Body of pancreas (tissue), 4 donors: ENCODE results near the gene ZKSCAN5. TPM values are rescaled to one million over a fixed set of nuclear protein-coding genes. Genes with fewer than 3 reads are reported as not detected.
"Not testable (repeated sequence)": the region's sequence is repeated elsewhere in the genome, so short reads cannot be mapped to it uniquely, and the experiment has no call there.

Source experiments
- ATAC-seq: fragments of 150-250 bp; one replicate; pipeline ENCODE4 v1.9.1; 2016
- DNase-seq, 4 donors: peaks; one replicate each; pipeline ENCODE4 v3.0.0-alpha.2; 2019
- H3K27ac ChIP-seq, 4 donors: fragments of 200-600 bp; sonication (generic); 1 replicate in 3 of 4; 2 replicates in 1 of 4; pipeline versions ENCODE4 v1.5.1 to v1.6.1; 2016 to 2019; ENCODE audit warnings: mild to moderate bottlenecking in 1 of 4, mixed read lengths in 1 of 4, moderate library complexity in 1 of 4
- H3K27me3 ChIP-seq, 2 donors: fragments of 200-600 bp; sonication (generic); one replicate each; pipeline ENCODE4 v1.6.0; 2016; ENCODE audit warnings: mild to moderate bottlenecking in 1 of 2
- H3K36me3 ChIP-seq, 2 donors: fragments of 200-600 bp; sonication (generic); replicated peaks in 1 of 2; 2 replicates each; pipeline ENCODE4 v1.5.1; 2016; ENCODE audit warnings: low read depth in 2 of 2; ENCODE audit not compliant: insufficient read depth in 1 of 2
- H3K4me1 ChIP-seq: fragments of 200-600 bp; sonication (generic); one replicate; pipeline ENCODE4 v1.6.0; 2016
- H3K4me3 ChIP-seq, 2 donors: fragments of 200-600 bp; sonication (generic); 1 replicate in 1 of 2; 2 replicates in 1 of 2; pipeline ENCODE4 v1.5.1; 2016 to 2019
- H3K9me3 ChIP-seq, 3 donors: fragments of 200-600 bp; sonication (generic); 1 replicate in 2 of 3; 2 replicates in 1 of 3; pipeline ENCODE4 v1.5.1; 2016
- CTCF ChIP-seq, 7 experiments: fragments of 450-650 bp in 4 of 7; fragments of 200-600 bp in 3 of 7; sonication (generic) in 3 of 7; IDR thresholded peaks; one replicate each; pipeline ENCODE4 v1.5.1; 2016 to 2019; ENCODE audit warnings: antibody characterized with exemption in 7 of 7
- POLR2A ChIP-seq, 3 donors: fragments of 450-650 bp; IDR thresholded peaks; one replicate each; pipeline ENCODE4 v1.6.1; 2016; ENCODE audit warnings: antibody characterized with exemption in 3 of 3, mild to moderate bottlenecking in 2 of 3
- WGBS, 2 donors: methylation state at CpG; one replicate each; pipeline ENCODE4 v1.1.5; 2017; 5-methylcytosine and 5-hydroxymethylcytosine counted together
- intact Hi-C: fragments of 100-400 bp; cut with DNase I; formaldehyde crosslinking; loops from one replicate; pipeline ENCODE4 v1.15.1; 2023
- total RNA-seq, 2 donors: library from RNA; depleted of rRNA; stranded (reverse); fragments of >200 nt; gene quantifications; one replicate each; pipeline ENCODE4 v1.1.0, GENCODE V29; 2016

The ZKSCAN5 gene
- total RNA-seq, 2 donors from 2014 or later = 3.3 to 4.7 TPM

GRCh38 chr7:99499721-99500636 is 4.5 kb upstream of the ZKSCAN5 start, which contains the start of gene ZNF394:
Gene ZNF394 (minus strand): TSS chr7:99500281. CDS start chr7:99500093, 188 bp downstream.
- Histone ChIP-seq H3K4me1 (peaks cover 34% of the 10 kb centered on the region), H3K4me3 (peak within 1 kb of the TSS; percentile 84 to 92), H3K9me3 (no peaks in the 10 kb centered on the region), H3K27ac (peak within 1 kb of the TSS; percentile 81 to 98 (median 88)), H3K36me3 (no peaks in the 10 kb centered on the region), H3K27me3 (no peaks in the 10 kb centered on the region)
- intact Hi-C loops = no loop called here
- DNase-seq (peak; percentile 84 to 89 (median 88)), ATAC-seq (peak; percentile 47)
- TF ChIP-seq CTCF (IDR thresholded peaks at IDR 0.05) = peak in 1 of 7 experiments; percentile 1
- peak; percentile 42 to 86 (median 86) for TF ChIP-seq POLR2A (IDR thresholded peaks at IDR 0.05)
- 0 to 1% methylated on average over 56 to 67 of the region's 68 CpGs for WGBS, 2 donors

GRCh38 chr7:99500637-99501009 is 3.8 kb upstream of the ZKSCAN5 start:
- H3K4me3 ChIP-seq = peak overlapping the region; percentile 84 to 92
- ATAC-seq (no peak), DNase-seq (no peak)
- TF ChIP-seq POLR2A (IDR thresholded peaks at IDR 0.05) (no peak), CTCF (IDR thresholded peaks at IDR 0.05) (no peak)
- 39 to 48% methylated on average over 16 of the region's 16 CpGs for WGBS, 2 donors
- no peaks in the 10 kb centered on the region for H3K27me3 ChIP-seq
- H3K4me1 ChIP-seq = peaks cover 38% of the 10 kb centered on the region
- no peaks in the 10 kb centered on the region for H3K36me3 ChIP-seq
- no peaks in the 10 kb centered on the region for H3K9me3 ChIP-seq
- peak overlapping the region; percentile 81 to 98 (median 88) for H3K27ac ChIP-seq
- intact Hi-C loops = no loop called here

GRCh38 chr7:99501236-99501635 is 3.2 kb upstream of the ZKSCAN5 start:
- H3K4me3 ChIP-seq, H3K27ac ChIP-seq, H3K9me3 ChIP-seq, intact Hi-C loops, H3K36me3 ChIP-seq, DNase-seq, H3K27me3 ChIP-seq, ATAC-seq: not testable (repeated sequence)
- 89 to 93% methylated on average over 12 of the region's 12 CpGs for WGBS, 2 donors
- peaks cover 44% of the 10 kb centered on the region for H3K4me1 ChIP-seq

- TF ChIP-seq CTCF (IDR thresholded peaks at IDR 0.05) = no peak
- no peak for TF ChIP-seq POLR2A (IDR thresholded peaks at IDR 0.05)
- DNase-seq = no peak
- WGBS, 2 donors = 8 to 13% methylated on average over 5 to 19 of the region's 19 CpGs
- H3K4me1 ChIP-seq = peaks cover 35% of the 10 kb centered on the region
- no peak for ATAC-seq
- H3K9me3 ChIP-seq = no peaks in the 10 kb centered on the region
- H3K36me3 ChIP-seq = no peaks in the 10 kb centered on the region
- no peaks in the 10 kb centered on the region for H3K27me3 ChIP-seq
- peak overlapping the region; percentile 85 to 98 (median 92) for H3K27ac ChIP-seq
- intact Hi-C loops = no loop called here
- H3K4me3 ChIP-seq = peak overlapping the region; percentile 95 to 97
Observed at GRCh38 chr7:99504281-99504602, 220 bp upstream of the ZKSCAN5 start.

- Histone ChIP-seq H3K27ac (peak overlapping the region in 3 of 4 donors; percentile 85 to 98 (median 92)), H3K4me1 (peaks cover 34% of the 10 kb centered on the region), H3K27me3 (no peaks in the 10 kb centered on the region), H3K36me3 (no peaks in the 10 kb centered on the region), H3K4me3 (peak overlapping the region; percentile 95 to 97), H3K9me3 (no peaks in the 10 kb centered on the region)
- intact Hi-C loops = no loop called here
- WGBS, 2 donors = 0 to 3% methylated on average over 8 to 11 of the region's 11 CpGs
- no peak for TF ChIP-seq CTCF (IDR thresholded peaks at IDR 0.05)
- ATAC-seq (no peak), DNase-seq (no peak)
Observed at GRCh38 chr7:99505324-99505662, 831 bp downstream of the ZKSCAN5 start.
